NCI-H748 (cell line): ENCODE measurements around the gene SPDYE1.
"Not testable (repeated sequence)": the region's sequence is repeated elsewhere in the genome, so short reads cannot be mapped to it uniquely, and the experiment has no call there.

ENCODE experiments used
- DNase-seq: peaks from one replicate; lab custom pipeline; 2025; ENCODE audit not compliant: unreplicated experiment; lab: John Stamatoyannopoulos, UW

SPDYE1 gene

DNA sequence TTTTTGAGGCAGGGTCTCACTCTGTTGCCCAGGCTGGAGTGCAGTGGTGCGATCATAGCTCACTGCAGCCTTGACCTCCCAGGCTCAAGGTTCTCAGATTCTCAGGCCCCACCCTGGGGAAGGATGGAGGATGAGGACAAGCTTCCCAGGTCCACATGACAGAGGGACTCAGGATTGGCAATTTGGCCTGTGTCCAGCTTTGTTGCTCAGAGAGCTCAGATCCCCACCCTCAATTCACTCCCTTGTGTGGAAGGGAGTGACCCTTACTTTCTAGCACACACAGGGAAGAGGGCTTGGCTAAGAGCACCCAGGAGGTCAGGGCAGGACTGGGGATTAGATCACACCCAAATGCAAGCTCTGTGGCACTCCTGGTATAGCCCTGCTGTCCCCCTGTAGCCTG is 6.9 kb upstream of the SPDYE1 start:
- peak; percentile 60 for DNase-seq

DNA sequence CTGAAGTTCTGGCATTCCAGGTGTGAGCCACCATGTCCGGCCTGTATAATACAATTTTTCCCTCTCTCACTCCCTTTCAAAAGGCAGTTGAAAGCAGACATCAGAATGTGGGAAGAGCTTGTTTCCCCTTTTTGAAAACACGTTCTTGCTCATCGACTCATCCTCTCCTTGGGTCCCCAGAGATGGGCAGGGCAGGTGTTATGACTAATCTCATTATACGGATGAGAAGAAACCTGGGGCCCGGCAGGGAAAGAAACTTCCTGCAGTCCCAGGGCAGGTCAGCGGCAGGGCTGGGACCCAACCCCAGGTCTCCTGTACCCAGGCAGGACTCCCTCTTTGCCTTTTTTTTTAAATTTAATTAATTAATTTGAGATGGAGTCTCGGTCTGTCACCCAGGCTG is 4.8 kb upstream of the SPDYE1 start:
- not testable (repeated sequence) for DNase-seq

DNA sequence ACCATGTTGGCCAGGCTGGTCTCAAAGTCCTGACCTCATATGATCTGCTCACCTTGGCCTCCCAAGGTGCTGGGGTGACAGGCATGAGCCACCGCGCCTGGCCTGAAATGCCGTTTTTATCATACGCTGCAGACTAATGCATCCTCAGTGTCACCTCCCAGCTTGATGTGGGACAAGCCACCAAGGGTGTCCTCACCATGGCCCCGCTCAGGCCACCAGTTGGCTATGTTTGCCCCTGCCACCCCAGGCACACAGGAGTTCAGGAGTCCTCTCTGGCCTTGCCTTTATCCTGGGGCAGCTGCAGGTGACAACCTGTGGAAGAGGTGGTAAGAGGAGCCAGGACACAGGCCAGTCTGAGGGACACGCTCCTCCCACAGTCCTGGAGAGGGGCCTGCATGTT is 3.0 kb upstream of the SPDYE1 start:
- DNase-seq = not testable (repeated sequence)

- not testable (repeated sequence) for DNase-seq
Measured at GRCh38 chr7:44012081-44012480, 14.4 kb downstream of the SPDYE1 start.

DNA sequence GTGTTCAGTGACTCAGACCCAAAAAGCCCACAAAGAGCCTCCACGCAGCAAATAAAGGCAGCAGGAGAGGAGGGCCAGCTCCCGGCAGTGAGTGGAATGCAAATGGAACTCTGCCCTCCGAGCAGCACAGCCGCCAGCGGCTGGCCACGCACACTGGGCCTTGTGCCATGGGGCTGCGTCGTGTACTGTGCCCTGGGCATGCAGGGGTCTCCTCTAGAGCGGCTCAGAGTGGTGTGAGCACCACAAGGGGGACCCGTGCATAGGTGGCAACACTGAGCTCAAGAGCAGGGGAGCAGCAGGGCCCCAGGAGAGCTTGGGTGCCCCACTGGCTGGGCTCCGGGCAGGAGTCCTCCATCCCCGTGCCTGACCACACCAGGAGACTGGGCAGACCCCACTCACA is 17.4 kb downstream of the SPDYE1 start:
- not testable (repeated sequence) for DNase-seq

GRCh38 chr7:44018857-44019807 is 21.4 kb downstream of the SPDYE1 start:
- DNase-seq = peak; percentile 96

DNA sequence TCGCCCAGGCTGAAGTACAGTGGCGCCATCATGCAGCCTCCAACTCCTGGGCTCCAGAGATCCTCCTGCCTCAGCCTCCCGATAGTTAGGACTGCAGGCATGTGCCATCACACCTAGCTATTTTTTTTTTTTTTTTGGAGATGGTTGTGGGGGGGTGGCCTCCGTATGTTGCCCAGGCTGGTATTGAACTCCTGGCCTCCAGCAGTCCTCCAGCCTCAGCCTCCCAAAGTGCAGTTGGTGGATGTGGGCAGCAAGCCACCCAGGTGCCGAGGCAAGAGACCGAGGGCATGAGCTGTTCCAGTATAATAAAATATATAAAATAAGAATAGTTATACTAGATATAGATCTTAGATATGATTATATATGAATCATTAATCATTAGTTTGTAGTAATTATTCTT is 22.1 kb downstream of the SPDYE1 start:
- not testable (repeated sequence) for DNase-seq

DNA sequence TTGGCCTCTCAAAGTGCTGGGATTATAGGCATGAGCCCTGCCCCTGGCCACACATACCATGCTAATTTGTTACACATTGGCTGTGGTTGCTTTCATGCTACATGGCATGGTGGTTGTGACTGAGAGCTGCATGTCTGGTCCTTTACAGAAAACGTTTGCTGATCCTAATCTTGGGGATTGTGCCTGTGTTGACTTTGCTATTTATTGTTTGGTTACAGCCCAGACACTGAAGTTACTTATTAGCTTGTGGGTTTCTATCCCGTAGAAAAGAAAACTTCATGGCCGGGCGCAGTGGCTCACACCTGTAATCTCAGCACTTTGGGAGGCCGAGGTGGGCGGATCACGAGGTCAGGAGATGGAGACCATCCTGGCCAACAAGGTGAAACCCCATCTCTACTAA is 24.4 kb downstream of the SPDYE1 start:
- DNase-seq = not testable (repeated sequence)

GRCh38 chr7:44022796-44023467 is 25.2 kb downstream of the SPDYE1 start:
- not testable (repeated sequence) for DNase-seq

- not testable (repeated sequence) for DNase-seq
Measured at GRCh38 chr7:44029433-44029832, 31.7 kb downstream of the SPDYE1 start.

- not testable (repeated sequence) for DNase-seq
Measured at GRCh38 chr7:44030029-44030428, 32.3 kb downstream of the SPDYE1 start.

GRCh38 chr7:44031319-44031718 is 33.6 kb downstream of the SPDYE1 start:
- DNase-seq = not testable (repeated sequence)

- DNase-seq = not testable (repeated sequence)
Measured at GRCh38 chr7:44032031-44032430, 34.3 kb downstream of the SPDYE1 start.

DNA sequence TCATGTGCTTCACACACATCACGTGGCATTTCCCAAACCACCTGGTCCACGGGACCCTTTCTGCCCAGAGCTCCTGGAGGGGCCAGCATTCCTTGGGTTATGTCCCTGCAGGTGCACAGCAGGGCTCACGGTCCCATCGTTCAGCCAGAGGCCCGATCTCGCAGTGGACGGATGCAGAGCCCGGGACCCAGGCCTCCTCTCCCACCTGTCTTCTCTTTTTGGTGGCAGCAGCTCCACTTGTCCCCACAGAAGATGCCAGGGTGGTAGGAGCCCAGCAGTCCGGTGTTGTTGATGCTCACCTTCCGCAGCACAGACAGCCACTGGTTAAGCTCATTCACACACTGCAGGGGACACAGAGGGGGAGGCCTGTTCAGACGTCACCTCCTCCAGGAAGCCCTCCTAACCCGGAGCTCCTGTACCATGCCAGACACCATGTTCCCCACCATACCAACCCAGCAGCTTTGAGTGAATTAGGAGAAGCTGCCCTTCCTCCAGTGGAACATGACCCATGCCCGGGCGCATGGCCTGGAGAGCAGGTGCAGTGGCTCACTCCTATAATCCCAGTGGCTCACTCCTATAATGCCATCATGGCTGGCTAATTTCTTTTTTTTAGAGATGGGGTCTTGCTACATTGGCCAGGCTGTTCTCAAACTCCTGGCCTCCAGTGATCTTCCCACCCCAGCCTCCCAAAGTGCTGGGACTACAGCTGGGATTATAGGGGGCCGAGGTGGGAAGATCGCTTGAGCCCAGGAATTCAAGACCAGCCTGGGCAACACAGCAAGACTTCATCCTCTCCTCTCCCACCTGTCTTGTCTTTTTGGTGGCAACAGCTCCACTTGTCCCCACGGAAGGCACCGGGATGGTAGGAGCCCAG is 36.5 kb downstream of the SPDYE1 start:
- not testable (repeated sequence) for DNase-seq

- not testable (repeated sequence) for DNase-seq
Measured at GRCh38 chr7:44036364-44036763, 38.7 kb downstream of the SPDYE1 start.

- not testable (repeated sequence) for DNase-seq
Measured at GRCh38 chr7:44037951-44038350, 40.3 kb downstream of the SPDYE1 start.

DNA sequence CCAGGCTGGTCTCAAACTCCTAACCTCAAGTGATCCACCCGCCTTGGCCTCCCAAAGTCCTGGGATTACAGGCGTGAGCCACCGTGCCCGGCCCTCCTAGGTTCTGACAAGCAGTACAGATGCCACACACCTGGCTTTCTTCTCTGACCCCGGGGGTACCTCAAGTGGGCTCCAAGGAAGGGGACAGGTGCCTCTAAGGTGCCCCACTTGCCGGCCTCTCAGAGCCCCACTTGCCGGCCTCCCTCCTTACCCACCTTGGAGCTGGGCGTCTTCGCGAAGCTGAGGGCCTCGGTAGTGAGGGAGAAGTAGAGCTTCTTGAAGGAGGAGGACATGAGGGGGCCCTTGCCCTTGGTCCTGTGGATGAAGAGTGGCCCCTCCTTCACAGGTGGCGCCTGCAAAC is 40.9 kb downstream of the SPDYE1 start:
- DNase-seq = not testable (repeated sequence)

- peak; percentile 94 for DNase-seq
Measured at GRCh38 chr7:44038961-44039558, 41.4 kb downstream of the SPDYE1 start.

DNA sequence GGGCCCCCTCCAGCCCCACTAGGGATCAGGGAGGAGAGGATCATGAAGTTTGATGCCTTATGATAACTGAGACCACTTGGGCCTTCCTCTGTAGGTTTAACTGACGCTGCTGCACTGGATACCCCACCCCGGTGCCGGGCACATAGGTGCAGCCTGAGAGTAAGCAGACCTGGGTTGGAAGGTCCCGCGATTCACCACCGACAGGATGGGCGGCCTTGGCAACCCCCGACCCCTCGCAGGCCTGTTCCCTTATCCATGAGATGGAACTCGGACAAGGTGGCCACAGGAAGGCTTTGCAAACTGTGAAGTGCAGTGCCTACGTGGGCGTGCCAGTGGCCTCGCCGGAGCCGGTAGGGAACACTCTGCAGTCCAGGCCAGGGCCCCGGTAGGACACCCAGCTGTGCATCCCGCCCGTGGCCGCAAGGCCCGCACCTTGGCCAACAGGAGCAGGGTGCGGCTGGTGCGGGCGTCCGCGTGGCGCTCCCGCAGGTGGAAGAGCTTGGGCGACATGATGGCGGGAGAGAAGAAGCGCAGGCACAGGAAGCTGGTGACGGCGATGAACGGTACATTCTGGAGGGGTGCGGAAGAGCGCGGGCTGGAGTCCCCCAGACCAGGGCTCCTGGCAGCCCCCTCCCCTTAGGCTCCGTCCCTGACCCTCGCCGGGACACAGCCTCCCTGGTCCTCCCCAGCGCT is 42.2 kb downstream of the SPDYE1 start:
- not testable (repeated sequence) for DNase-seq

DNA sequence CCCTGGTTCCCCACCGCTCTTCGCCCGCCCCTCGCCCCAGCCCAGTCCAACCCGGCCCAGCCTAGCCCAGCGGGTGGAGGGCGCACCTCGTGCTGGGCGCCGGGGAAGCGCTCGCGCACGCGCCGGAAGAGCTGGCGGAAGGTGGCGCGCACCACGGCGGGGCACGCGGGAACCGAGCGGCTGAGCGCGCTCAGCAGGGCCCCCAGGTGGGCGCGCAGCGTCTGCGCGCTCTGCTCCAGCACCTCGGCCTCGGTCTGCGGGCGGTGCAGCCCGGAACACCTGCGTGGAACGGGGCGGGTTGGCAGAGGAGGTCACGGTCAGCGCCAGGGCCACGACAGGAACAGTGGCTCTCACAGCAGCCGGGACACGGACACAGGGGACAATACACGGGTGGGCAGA is 42.8 kb downstream of the SPDYE1 start:
- peak; percentile 65 for DNase-seq
